Thoracic aorta (tissue), 2 donors: ENCODE results near the gene SCUBE1. TPM values are rescaled to one million over a fixed set of nuclear protein-coding genes. Genes with fewer than 3 reads are reported as not detected.
A peak's percentile ranks its signal among the peaks of the same experiment; 100 is the strongest.

Experiments used
- ATAC-seq: fragments of 150-250 bp; one replicate; pipeline ENCODE4 v1.8.0; 2017; ENCODE audit warnings: low read depth; ENCODE audit not compliant: insufficient number of reproducible peaks, low FRiP score
- DNase-seq: peaks from one replicate; pipeline ENCODE4 v3.0.0-alpha.2; 2020; ENCODE audit warnings: low spot score
- H3K27ac ChIP-seq, 2 donors: fragments of 200-600 bp; sonication (generic); 1 replicate in 1 of 2; 2 replicates in 1 of 2; pipeline ENCODE4 v1.5.1; 2016; ENCODE audit warnings: mild to moderate bottlenecking in 2 of 2, moderate library complexity in 2 of 2
- H3K27me3 ChIP-seq: fragments of 200-600 bp; sonication (generic); replicated peaks from 2 replicates; pipeline ENCODE4 v1.6.0; 2016; ENCODE audit warnings: mild to moderate bottlenecking; ENCODE audit not compliant: insufficient read depth
- H3K36me3 ChIP-seq: fragments of 200-600 bp; sonication (generic); one replicate; pipeline ENCODE4 v1.5.1; 2016
- H3K4me1 ChIP-seq, 2 donors: fragments of 200-600 bp; sonication (generic); 1 replicate in 1 of 2; 2 replicates in 1 of 2; pipeline versions ENCODE4 v1.5.1 to v1.6.0; 2016; ENCODE audit warnings: low read depth in 2 of 2, mild to moderate bottlenecking in 1 of 2; ENCODE audit not compliant: control insufficient read depth in 1 of 2
- H3K4me3 ChIP-seq: fragments of 200-600 bp; sonication (generic); 2 replicates; pipeline ENCODE4 v1.5.1; 2016; ENCODE audit warnings: mild to moderate bottlenecking
- H3K9me3 ChIP-seq: fragments of 200-600 bp; sonication (generic); 2 replicates; pipeline ENCODE4 v1.5.1; 2016
- CTCF ChIP-seq: fragments of 200-600 bp; sonication (generic); IDR thresholded peaks from one replicate; pipeline ENCODE4 v1.5.1; 2019; ENCODE audit warnings: antibody characterized with exemption
- total RNA-seq, 2 donors: library from RNA; depleted of rRNA; stranded (reverse); fragments of >200 nt; gene quantifications; one replicate each; pipeline versions ENCODE4 v1.1.0 to v1.2.3, GENCODE V29; 2016

SCUBE1 gene
- total RNA-seq, 2 donors from 2014 or later: 6.0 to 25.0 TPM

- Histone ChIP-seq H3K27ac (no peak overlapping the region), H3K4me3 (no peak overlapping the region)
Observed at GRCh38 chr22:43319661-43320486, 23.3 kb downstream of the SCUBE1 start.

DNA sequence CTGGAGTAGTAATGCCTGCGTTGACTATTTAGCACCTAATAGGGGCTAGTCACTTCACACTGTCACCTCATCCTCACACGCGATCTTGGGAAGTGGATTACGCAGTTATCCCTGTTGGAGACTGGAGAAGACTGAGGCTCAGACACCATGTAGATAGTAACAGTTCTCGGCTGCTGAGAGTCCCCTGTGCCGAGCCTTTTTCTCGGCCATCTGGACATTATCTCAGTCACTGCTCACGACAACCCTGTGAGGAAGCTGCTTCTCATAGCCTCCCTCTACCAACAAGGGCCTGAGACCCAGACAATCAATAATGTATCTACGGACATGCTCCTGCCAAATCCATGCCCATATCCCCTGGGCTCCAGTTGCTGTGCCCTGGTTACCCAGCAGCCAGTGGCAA is 25.9 kb downstream of the SCUBE1 start:
- H3K4me1 ChIP-seq: peaks cover 11 to 20% of the 10 kb centered on the region in 2 donors
- DNase-seq (no peak), ATAC-seq (no peak)
- H3K27me3 ChIP-seq: no peaks in the 10 kb centered on the region
- no peak for TF ChIP-seq CTCF
- H3K9me3 ChIP-seq: no peaks in the 10 kb centered on the region
- no peak overlapping the region for H3K4me3 ChIP-seq
- H3K36me3 ChIP-seq: no peaks in the 10 kb centered on the region
- no peak overlapping the region for H3K27ac ChIP-seq

More at GRCh38 chr22:43319661-43320486, 23.3 kb downstream of the SCUBE1 start:
- Histone ChIP-seq H3K36me3 (no peaks in the 10 kb centered on the region), H3K9me3 (no peaks in the 10 kb centered on the region), H3K27me3 (no peaks in the 10 kb centered on the region), H3K4me1 (no peaks in the 10 kb centered on the region)
- no peak for ATAC-seq
- no peak for TF ChIP-seq CTCF
- no peak for DNase-seq

DNA sequence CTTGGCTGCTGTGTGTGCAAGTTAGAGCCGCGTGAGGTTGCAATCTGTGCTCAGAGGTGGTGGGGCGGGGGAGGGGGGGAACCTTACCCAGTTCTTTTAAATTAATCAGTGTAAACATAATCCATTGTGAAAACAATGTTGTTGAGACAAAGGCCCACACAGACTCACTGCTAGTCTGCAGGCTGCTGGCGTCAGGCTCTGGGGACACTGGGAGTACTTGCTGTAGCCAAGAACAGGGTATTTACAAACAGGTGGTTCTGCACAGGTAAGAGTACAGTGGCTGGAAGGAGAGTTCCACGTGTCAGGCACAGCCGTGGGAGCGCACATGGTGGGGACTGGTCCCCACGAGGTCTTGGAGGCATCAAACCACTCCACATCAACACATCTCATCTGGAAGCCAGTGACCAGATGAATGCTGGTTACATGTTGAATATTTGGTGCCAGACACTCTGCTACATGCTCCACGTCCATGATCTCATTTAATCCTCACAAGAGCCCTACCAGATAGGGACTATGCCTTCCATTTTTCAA is 27.4 kb downstream of the SCUBE1 start:
- Histone ChIP-seq H3K4me3 (no peak overlapping the region), H3K4me1 (peaks cover 11 to 20% of the 10 kb centered on the region in 2 donors), H3K27me3 (no peaks in the 10 kb centered on the region), H3K27ac (no peak overlapping the region), H3K36me3 (no peaks in the 10 kb centered on the region), H3K9me3 (no peaks in the 10 kb centered on the region)
- DNase-seq (no peak), ATAC-seq (no peak)
- TF ChIP-seq CTCF: no peak

DNA sequence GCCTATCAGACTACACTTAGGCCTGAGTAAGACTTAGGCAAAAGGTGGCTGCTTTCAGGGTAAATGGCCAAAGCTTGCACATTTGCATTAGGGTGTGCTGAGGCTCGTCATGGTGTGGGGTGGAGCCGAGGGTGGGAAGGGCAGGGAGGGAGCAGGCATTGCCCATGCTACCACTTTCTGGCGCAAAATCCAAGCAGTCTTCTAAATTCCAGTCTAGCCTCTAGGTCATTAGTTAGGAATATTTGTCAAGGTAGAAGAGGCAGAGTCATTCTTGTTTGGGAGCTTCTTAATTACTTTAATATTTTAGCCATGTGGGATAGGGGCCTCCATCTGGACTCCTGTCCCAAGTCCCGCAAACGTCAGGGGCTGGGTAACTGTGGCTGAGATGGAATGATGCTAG is 28.6 kb downstream of the SCUBE1 start:
- no peak overlapping the region for H3K27ac ChIP-seq
- H3K27me3 ChIP-seq: no peaks in the 10 kb centered on the region
- no peak for TF ChIP-seq CTCF
- H3K9me3 ChIP-seq: no peaks in the 10 kb centered on the region
- DNase-seq (no peak), ATAC-seq (no peak)
- H3K4me1 ChIP-seq: peaks cover 11 to 20% of the 10 kb centered on the region in 2 donors
- H3K36me3 ChIP-seq: no peaks in the 10 kb centered on the region
- H3K4me3 ChIP-seq: no peak overlapping the region

DNA sequence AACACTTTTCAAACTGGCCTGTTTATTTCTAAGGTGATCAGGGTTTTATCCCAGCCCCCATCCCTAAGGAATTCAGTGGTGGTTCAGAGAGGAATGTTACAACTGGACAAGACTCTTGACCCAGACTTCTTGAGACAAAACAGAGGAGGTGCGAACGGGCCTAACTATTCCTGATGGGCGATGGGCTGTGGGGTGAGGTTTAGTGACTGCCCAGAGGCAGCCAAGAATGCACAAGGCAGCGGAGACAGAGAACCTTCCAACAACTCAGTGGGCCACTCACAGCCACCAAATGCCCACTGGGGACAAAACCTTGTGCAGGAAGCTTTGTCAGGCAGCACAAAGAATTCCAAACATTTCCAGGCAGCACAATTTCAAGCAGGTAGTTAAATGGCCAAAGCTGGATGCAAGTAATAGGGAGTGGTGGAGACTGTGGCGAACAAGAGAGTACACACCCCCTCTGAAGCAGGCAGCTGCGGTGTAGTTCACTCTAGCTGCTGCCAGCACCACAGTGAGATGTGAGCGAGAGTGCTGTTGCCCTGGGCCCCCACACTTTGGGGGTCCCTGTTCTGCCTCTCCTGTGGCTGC is 29.2 kb downstream of the SCUBE1 start:
- DNase-seq (no peak), ATAC-seq (no peak)
- H3K4me1 ChIP-seq: peaks cover 11 to 20% of the 10 kb centered on the region in 2 donors
- H3K4me3 ChIP-seq: no peak overlapping the region
- peak overlapping the region; percentile 32 to 46 for H3K27ac ChIP-seq
- H3K36me3 ChIP-seq: no peaks in the 10 kb centered on the region
- TF ChIP-seq CTCF: no peak
- H3K9me3 ChIP-seq: no peaks in the 10 kb centered on the region
- no peaks in the 10 kb centered on the region for H3K27me3 ChIP-seq
